HG02840 (cell line): ENCODE measurements around the gene NUTM1.

Experiments
- ATAC-seq: cut with Tn5 transposase; IDR thresholded peaks from one replicate; pipeline ENCODE4 v1.9.1; 2021; ENCODE audit warnings: mild to moderate bottlenecking, moderate library complexity, moderate number of reproducible peaks; ENCODE audit not compliant: unreplicated experiment, low FRiP score

Gene NUTM1, protein sequence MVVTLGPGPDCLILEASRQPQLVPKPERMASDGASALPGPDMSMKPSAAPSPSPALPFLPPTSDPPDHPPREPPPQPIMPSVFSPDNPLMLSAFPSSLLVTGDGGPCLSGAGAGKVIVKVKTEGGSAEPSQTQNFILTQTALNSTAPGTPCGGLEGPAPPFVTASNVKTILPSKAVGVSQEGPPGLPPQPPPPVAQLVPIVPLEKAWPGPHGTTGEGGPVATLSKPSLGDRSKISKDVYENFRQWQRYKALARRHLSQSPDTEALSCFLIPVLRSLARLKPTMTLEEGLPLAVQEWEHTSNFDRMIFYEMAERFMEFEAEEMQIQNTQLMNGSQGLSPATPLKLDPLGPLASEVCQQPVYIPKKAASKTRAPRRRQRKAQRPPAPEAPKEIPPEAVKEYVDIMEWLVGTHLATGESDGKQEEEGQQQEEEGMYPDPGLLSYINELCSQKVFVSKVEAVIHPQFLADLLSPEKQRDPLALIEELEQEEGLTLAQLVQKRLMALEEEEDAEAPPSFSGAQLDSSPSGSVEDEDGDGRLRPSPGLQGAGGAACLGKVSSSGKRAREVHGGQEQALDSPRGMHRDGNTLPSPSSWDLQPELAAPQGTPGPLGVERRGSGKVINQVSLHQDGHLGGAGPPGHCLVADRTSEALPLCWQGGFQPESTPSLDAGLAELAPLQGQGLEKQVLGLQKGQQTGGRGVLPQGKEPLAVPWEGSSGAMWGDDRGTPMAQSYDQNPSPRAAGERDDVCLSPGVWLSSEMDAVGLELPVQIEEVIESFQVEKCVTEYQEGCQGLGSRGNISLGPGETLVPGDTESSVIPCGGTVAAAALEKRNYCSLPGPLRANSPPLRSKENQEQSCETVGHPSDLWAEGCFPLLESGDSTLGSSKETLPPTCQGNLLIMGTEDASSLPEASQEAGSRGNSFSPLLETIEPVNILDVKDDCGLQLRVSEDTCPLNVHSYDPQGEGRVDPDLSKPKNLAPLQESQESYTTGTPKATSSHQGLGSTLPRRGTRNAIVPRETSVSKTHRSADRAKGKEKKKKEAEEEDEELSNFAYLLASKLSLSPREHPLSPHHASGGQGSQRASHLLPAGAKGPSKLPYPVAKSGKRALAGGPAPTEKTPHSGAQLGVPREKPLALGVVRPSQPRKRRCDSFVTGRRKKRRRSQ

DNA sequence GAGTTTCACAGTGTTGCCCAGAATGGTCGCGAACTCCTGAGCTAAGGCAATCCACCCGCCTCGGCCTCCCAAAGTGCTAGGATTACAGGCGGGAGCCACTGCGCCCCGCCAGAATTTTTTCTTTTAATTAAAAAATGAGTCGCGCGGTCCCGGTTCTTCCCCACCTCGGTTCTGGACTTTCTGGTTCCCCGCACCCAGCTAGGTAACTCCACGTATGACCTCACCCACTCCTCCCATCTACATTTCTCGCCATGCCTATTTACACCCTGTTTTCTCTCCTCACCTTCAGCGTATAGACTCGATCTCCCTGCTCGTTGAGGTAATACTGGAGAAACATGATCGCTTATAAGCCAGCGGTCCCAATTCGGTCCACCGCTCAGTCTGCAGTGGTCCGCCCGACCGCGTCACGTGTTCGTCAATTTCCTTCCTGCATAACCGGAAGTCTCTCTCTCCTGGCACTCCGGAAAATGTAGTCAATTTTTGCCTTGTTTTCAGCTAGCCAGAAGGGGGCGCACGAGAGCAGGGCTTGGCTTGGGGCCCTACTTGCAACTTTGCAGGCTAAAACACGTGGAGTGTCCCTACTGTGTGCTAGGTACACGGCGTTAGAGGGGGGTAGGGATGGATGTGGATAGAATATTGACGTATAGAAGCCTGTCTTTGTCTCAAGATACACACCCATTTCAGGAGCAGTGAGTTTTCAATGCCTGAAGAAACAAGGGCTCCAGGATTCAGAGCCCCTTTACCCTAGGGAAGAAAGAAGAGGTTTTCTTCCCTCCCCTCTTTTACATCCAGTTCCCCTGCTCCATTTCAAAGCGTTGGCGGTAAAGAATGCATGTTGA, at the start of gene NUTM1, which contains the start of gene NOP10:
TSS of gene NUTM1 (plus strand) at position 579 of the 839 bp plus-strand sequence. CDS start 382 bp downstream, outside the sequence.
TSS of gene NOP10 (minus strand) at position 400 of the 839 bp plus-strand sequence. CDS start at position 337, 63 bp downstream.
- ATAC-seq: peak; percentile 84

DNA sequence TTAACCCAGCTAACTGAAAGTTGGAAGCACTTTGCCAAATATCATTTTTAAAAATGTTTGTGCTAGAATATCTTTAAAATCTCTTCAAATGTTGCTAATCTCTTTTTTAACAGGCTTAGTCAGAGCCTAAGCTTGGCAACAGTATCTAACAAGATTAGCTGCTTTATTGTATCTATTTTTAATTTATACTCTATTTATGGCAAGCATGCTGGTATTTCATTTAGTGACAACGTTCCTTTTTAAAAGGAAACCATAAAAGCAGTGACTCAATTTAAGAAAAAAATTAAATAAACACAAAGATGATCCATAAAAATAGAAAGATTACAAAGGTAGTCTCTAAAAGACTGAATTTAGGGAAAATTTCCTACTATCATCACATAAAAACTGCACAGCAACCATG, 46.1 kb upstream of the NUTM1 start:
- no peak for ATAC-seq

DNA sequence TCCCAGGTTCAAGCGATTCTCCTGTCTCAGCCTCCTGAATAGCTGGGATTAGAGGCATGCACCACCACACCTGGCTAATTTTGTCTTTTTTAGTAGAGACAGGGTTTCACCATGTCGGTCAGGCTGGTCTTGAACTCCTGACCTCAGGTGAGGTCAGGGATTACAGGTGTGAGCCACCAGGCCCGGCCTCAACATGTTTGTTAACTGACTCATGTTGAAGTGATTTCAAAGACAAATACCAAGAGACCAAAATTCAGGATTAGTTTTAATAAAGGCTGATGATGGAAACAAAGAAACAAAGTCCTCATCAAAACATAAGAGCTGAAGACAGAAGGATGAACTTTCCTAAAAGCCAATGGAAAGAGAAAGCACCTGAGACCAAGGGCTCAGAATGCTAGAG, 42.1 kb upstream of the NUTM1 start:
- no peak for ATAC-seq

DNA sequence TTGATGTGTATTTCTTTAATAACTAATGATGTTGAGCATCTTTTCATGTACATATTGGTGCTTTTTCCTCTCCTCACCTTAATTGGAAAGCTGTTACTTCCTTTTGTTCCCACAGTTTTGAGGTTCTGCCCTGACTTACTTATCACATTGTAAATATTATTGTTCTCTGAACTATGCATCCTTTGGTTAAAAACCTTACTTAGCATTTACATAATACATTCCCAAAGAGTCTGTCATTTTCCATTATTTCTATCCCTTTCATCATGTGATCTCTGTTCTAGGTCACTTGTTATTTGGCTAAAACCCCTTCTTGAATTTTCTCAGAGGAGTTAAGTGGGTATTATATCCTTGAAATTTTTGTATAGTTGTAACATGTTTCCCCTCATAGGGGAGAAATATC, 38.5 kb upstream of the NUTM1 start:
- no peak for ATAC-seq

DNA sequence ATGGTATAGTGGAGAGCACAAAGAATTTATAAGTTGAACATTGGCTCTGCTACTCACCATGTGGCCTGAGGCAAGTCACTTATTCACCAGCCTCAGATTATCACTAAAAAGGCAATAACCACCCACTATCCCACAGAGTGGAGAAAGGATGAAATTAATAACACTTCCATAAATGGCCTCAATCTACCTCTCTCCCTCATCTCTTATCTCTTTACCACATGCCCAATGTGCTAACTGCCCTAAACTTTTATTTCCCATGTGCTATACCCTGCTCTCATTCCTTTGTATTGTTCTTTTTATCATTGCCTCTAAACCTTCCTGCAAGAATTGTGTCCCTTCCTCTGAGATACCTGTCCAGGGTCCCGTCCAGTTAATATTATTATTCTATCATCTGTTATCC, 31.6 kb upstream of the NUTM1 start:
- no peak for ATAC-seq

DNA sequence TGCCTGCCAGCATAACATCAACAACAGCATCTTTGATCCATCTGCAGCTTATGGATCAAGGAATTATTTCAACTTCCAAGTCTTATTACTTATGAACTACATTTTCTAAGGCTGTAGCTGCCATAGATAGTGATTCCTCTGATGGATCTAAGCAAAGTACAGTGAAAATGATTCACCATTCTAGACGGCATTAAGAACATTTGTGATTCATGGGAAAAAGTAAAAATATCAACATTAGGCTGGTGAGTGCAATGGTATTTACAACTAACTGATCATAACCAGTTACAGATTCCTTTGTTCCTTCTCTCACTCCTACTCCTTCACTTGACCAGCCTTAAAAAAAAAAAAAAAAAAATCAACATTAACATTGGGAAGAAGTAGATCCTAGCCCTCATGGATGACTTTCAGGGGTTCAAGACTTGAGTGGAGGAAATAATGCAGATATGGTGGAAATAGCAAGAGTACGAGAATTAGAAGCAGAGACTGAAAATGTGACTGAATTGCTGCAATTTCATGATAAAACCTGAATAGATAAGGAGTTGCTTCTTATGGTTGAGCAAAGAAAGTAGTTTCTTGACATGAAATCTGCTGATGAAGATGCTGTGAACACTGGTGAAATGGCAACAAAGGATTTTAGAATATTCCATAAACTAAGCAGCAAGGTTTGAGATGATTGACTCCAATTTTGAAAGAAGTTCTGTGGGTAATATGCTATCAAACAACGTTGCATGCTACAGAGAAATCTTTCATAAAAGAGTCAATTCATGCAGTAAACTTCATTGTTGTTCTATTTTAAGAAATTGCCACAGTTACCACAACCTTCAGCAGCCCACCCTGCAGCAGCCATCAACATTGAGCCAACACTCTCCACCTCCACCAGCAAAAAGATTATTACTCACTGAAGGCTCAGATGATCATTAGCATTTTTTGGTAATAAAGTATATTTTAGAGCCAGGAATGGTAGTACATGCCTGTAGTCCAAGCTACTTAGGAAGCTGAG, 28.3 kb upstream of the NUTM1 start:
- ATAC-seq: no peak

DNA sequence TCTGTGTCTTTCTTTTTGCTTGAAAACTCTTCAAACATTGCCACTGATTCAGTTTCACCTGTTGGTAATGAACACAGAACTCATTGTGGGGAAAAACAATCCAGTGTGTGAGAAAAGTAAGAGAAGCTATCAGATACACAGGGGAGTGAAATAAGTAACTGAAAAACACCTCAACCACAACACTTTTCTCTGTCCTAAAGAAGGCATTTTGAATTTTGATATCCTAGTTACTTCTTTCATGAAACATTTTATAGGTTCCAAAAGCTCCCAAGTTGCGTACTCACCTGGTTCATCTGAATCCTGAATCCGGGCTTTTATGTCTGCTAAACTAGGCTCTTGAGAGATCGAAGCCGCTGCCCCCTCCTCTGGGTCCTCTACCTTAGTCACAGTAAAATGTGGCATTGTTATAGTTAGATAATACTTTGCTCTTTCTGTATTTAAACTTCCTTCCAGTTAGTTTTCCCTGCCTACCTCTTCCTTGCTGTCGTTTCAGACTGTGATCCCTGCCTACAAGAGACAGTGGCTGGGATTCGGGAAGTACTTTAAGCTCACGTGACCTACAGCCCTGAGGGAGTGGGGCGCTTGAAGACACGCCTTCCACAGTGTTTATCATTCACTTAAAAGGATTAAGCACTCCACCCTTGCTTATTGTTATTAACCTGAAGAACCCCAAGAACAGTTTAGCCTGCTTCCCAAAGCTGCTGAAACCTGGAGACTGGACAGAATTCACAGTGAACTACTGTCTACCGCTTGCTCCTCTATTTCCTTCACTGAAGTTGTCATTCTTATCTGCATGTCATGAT, 24.6 kb upstream of the NUTM1 start:
- ATAC-seq: no peak

DNA sequence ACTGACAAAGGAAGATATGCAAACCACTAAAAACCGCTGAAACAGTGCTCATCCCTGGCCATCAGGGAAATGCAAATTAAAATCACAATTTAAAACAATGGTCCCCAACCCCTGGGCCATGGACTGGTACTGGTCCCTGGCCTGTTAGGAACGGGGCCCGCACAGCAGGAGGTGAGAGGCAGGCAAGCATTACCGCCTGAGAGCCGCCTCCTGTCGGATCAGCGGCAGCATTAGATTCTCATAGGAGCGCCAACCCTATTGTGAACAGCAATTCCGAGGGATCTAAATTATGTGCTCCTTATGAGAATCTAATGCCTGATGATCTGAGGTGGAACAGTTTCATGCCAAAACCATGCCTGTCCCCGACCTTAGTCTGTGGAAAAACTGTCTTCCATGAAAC, 19.9 kb upstream of the NUTM1 start:
- no peak for ATAC-seq

DNA sequence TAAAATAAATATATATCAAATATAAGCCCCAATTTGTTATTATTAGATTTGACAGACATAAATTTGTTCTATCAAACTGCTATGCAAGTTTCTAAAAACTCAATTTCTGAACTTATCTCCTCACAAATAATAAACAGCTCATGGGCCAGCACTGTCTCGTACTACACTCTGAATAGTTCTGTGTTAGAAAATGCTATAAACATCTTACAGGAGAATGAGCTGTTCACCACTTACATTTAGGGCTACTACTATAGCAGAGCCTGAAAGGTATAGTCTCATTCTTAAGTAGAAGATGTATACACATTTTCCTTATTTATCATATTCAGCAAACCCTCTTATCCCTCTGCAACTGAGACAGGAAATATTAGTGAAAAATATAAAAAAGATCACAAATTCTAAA, 18.2 kb upstream of the NUTM1 start:
- no peak for ATAC-seq

DNA sequence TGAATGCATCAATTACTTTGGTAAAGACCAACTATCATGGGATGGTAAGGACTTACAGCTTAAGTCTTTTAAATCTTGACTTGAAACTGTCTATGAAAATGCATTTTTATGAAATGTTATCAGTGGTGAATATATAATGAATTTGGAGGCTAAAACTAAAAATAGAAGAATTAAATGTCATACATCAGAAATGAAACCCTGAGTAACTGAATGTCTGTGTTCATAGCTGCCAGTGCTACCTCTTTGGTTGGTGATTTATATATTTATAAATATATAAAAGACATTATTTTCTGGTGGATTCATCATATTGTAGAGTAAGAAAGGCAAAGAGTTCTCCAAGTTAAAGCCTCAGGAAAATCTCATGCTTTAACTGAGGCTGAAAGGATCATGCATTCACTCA, 17.7 kb upstream of the NUTM1 start:
- ATAC-seq: no peak

DNA sequence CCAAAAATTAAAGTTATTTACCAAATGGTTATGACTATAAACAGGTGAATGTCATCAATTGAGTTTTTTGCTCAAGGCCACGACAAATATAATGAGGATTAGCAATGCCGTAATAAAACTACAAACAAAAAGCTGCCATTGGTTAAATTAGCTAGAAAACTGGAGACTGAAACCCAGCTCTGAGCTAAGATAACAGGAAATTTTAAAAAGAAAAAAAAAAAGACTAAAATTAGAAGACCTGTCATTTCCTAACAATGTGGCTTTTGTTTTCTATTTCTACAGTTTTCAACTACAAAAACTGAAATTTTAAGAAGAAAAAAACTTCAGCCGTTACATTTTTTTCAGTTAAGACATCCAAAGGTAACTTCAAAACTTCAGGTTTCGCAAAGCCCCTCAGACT, 15.2 kb upstream of the NUTM1 start:
- no peak for ATAC-seq

DNA sequence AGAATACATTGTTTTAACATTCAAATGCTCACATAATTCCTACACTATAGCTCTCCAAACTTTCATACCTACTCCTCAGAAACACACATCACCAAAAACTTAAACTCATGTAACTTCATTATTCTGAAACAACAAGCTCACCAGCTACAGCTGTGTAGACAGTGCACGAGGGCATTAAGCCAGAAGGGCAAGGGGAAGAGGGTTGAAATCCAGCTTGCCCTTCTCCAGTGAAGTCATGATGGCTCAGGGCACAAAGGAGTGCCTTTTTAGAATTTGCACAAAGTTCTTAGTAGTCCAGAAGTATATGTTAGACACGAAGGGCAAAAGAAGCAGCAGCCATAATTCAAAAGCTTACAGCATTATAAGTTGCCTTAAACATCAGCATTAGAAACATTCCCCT, 14.1 kb upstream of the NUTM1 start:
- no peak for ATAC-seq

DNA sequence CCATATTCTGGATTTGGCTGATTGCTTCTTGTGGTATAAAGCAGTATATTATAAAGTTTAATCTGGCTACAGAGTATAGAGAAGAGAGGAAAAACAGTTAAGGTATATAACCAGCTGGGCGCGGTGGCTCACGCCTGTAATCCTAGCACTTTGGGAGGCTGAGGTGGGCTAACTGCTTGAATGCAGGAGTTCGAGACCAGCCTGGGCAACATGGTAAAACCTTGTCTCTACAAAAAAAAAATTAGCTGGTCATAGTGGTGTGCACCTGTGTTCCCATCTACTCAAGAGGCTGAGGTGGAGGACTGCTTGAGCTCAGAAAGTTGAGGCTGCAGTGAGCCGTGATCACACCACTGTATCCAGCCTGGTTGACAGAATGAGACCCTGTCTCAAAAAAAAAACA, 12.8 kb upstream of the NUTM1 start:
- no peak for ATAC-seq

DNA sequence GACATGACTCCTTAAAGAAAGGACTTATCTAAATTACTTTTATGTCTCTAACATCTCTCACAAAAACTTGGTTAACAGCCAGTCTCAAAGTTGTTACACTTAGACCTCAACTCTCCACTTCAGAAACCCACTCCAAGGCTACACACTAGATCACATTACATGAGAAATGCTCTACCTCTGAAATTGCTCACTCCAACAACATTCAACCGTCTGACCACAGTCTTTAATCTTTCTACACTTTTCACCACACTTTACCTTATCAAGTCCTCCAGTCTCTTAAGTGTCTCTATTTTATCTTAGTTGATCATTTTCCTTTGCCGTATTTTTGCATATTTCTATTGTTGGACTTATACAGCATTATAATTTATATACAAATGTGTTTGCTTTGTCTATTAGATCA, 11.3 kb upstream of the NUTM1 start:
- no peak for ATAC-seq

DNA sequence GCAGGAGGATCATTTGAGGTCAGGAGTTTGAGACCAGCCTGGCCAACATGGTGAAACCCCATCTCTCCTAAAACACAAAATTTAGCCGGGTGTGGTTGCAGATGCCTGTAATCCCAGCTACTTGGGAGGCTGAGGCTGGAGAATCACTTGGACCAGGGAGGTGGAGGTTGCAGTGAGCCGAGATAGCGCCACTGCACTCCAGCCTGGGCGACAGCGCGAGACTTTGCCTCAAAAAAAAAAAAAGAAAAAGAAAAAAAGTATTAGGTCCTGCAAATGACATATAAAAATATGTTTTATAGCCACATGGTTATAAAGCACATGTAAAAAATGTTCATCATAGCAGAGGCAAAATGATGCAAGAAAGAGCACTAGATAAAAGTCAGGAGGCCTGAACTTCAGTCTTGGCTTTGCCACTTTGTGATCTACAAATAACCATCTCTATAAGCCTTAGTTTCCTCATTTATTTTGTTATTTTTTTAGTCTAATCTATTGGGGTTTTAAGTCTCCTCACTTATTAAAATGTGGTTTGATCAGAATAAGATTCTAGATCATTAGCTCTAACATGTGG, 10.5 kb upstream of the NUTM1 start:
- ATAC-seq: no peak

DNA sequence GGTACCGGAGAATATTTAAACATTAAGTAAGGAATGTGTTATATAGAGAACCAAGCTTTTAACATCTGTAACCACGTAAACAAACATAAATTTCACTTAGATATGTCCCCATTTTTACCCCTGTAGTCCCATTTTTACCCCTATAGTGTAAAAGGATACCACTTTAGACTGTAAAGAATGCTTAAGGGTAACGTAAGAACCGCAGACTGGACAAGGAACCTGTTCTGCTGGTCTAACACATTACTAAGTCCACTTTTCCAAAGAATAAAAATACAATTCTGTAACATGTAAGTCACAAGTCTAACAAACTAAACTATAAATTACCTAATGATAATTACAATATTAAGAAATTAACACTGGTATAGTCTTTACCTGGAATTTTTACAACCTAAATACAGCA, 8.4 kb upstream of the NUTM1 start:
- ATAC-seq: no peak

DNA sequence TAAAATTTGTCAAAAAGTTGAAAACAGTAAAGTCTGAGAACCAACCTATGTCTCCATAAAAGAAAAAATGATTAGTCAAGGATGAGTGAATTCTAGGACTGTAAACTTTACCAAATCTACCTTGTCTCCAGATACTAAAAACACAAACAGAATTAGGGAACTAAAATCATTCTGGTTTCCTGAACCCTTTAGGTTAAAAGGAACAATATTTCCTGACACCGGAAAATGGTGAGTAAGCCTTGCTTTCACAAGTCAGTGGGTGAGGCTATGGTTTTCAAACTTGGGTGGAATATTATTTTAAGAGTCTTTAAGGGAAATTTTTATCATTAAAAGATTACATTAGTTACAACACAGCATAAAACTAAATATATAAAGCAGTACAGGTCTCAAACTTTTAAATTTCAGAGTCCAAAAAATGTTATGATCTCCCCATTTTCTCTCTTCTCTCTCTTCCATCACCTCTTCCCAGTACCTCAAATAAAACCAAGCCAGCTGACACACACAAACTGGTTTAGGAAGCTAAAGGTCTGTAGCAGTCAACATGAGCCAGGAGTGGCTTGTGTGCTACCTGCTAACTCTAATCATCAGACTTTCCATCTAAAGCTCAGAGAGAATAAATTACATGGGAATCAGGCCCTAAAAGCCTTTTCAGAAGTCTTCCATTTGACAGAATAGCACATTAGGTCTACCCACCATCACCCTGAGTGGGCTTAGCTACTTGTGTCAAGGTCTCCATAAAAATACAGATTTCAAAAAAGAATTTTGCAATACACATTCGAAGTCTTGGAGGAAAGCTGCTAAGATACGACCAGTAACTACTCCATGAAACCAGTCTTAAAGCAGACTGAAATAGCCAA, 7.7 kb upstream of the NUTM1 start:
- ATAC-seq: no peak
